AG09319 (cell line): Measurements from ENCODE around the gene C21orf58.

Experiments
- DNase-seq: peaks from one replicate; pipeline ENCODE4 v3.0.0-alpha.2; 2010; ENCODE audit warnings: low read depth; ENCODE audit errors: extremely low read depth
- TF ChIP-seq, protein P1 (sequence below): IDR thresholded peaks from 2 replicates; pipeline ENCODE4 v1.5.1; 2011; ENCODE audit warnings: low read depth, mild to moderate bottlenecking, inconsistent platforms, low read length, moderate library complexity

Gene C21orf58

DNA sequence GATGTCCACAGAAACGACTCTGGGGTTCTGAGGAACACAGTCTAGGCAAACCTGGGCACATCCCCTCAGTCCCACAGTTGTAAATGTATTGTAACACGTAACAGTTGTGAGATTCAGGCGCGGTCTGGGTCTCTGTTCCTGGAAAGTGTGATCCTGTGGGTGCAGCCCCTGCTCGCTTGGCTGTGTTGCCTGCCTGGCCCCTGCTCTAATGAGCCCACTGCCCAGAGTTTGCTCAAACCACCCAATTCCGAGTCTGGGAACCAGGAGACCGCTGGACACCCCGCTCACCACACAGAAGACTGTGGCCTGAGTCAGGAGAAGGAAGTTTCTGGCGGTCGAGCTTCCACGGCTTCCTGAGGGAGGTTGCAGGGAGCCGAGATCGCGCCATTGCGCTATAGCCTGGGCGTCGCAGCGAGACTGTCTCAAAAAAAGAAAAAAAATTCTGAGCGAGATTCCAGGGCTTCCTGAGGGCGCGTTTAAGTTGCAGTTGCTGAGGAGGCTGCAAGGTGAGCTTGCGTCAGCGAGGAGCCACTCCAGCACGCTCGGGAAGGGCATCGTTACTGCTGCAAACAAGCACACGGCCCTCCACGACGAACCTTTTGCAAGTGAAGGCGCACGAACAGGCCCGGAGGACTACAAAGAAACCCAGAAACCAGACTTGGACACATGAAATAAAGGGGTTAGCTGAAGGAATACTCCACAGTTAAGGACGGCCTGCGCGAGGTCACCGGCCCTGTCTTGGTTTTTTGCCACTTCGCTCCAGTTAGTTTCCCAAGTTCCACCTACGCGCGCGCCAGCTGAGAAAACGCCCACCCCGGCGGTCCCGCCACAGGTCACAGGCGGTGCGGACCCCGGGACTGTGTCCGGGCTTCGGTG is 1.1 kb downstream of the C21orf58 start:
- DNase-seq = no peak
- TF ChIP-seq, protein P1, sequence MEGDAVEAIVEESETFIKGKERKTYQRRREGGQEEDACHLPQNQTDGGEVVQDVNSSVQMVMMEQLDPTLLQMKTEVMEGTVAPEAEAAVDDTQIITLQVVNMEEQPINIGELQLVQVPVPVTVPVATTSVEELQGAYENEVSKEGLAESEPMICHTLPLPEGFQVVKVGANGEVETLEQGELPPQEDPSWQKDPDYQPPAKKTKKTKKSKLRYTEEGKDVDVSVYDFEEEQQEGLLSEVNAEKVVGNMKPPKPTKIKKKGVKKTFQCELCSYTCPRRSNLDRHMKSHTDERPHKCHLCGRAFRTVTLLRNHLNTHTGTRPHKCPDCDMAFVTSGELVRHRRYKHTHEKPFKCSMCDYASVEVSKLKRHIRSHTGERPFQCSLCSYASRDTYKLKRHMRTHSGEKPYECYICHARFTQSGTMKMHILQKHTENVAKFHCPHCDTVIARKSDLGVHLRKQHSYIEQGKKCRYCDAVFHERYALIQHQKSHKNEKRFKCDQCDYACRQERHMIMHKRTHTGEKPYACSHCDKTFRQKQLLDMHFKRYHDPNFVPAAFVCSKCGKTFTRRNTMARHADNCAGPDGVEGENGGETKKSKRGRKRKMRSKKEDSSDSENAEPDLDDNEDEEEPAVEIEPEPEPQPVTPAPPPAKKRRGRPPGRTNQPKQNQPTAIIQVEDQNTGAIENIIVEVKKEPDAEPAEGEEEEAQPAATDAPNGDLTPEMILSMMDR = no peak

DNA sequence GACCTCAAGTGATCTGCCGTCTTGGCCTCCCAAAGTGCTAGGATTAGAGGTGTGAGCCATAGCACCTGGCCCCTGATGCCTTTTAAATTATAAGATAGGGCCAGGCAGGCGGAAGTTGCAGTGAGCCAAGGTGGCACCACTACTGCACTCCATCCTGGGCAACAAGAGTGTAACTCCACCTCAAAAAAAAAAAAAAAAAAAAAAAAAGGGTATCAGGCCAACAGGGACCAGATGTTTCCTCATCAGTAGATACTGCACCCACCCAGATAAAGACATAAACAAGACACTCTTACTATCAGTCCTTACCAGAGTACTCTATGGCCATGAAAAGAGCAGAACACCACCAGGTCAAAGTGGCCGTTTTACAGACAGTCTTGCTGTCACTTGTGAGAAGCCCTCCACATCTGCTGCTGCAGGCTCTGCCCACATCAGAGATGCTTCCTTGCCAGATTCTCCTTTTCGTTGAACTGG is 3.3 kb downstream of the C21orf58 start:
- TF ChIP-seq, protein P1 = no peak
- no peak for DNase-seq

DNA sequence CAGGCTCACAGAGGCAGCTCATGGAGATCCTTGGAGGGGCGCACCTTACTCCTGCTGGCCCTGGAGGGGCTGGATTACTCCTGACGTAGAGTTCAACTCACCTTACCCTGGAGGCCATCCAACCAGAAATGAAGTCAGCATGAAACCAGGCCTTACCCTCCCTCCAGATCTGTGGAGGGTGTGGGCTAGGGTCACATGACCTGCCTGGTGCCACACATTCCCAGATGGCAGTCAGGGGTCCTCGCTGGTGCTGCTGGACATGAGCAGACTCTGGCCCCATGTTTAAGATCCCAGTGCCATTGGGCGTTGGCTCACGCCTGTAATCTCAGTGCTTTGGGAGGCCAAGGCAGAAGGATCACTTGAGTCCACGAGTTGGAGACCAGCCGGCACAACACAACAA is 4.5 kb downstream of the C21orf58 start:
- TF ChIP-seq, protein P1 = no peak
- no peak for DNase-seq

DNA sequence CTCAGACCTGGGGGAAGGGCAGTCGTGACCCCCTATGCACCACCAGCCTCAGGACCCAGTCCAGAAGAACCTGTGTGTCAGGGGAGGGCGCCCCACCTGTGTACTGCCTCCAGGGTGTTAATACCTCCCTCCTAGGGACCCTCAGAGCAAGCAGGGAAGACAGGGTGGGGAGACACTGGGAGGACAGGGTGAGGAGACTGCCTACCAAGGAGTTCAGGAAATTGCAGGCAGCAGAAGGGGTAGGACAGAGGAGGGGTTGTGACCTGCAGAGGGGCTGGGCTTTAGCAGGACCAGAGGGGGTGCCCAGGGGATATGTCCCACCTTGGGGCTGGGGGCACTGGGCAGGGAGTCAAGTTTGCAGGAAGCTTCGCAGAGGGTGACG is 5.2 kb downstream of the C21orf58 start:
- TF ChIP-seq, protein P1 = no peak

DNA sequence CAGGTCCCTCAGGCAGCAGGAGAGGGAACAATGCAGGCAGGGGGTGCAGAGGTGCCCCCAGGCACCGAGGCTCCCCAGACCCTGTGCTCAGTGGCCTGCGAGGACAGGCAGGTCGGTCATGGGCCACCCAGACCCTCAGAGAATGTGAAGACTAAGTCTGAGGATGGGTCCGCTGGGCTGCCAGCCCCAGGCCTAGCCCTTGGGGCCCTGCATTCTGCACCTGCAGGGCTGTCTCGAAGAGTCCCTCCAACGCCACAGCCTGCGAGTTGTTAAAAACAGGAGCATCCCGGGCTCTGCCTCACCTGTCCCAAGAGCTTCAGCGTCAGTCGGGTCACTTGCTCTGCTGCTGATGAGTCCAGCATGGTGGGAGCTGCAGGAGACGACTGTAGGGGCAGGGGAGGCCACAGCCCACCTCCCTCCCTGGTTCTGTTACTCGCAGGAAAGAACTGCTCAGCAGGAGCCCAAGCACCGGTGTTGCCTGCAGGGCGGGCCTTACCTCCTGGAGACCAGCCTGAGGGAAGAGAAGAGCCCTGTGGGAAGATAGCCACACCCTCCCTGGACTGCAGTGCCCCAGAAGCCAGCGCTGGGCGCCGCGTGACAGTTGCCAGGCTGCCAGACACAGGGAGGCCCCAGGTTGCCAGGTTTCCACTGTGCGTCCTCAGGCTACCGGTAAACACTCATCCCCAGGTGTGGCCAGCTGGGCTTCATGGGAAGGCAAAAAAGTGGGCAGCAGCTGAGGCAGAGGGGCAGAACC is 5.8 kb downstream of the C21orf58 start:
- no peak for DNase-seq
- TF ChIP-seq, protein P1 = no peak

More for the DNA sequence above, 5.2 kb downstream of the C21orf58 start:
- no peak for DNase-seq

DNA sequence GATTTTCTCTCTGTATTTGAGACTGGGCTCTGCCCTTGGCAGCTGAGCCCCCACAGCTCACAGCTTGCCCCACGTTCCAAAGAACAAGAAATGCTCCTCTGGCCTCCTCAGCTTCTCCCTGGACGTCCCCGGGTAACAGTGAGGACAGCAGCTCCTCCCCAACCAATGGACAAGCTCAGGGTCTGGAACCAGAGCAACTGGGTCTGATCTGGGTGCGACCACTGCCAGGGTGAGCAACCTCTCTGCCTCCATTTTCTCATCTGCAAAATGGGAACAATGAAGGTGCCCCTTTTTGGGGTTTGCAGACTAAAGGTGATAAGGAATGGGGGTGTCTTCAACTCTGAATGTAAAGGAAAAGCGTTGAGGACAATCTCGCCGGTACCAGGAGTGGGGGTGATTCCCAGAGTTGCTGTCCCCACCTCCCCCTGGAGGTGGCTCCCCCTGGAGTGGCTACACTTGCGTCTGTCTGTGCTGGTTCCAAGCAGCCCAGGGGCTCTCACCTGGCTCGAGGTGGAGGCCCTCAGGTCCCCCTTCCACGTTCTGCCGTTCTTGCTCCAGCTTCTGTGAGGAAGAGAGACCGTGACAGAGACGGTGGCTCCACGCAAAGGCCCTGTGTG is 6.9 kb downstream of the C21orf58 start:
- DNase-seq = no peak
- TF ChIP-seq, protein P1 = no peak
